ENCODE results near the gene GAS2.

- TF ChIP-seq, protein P1, sequence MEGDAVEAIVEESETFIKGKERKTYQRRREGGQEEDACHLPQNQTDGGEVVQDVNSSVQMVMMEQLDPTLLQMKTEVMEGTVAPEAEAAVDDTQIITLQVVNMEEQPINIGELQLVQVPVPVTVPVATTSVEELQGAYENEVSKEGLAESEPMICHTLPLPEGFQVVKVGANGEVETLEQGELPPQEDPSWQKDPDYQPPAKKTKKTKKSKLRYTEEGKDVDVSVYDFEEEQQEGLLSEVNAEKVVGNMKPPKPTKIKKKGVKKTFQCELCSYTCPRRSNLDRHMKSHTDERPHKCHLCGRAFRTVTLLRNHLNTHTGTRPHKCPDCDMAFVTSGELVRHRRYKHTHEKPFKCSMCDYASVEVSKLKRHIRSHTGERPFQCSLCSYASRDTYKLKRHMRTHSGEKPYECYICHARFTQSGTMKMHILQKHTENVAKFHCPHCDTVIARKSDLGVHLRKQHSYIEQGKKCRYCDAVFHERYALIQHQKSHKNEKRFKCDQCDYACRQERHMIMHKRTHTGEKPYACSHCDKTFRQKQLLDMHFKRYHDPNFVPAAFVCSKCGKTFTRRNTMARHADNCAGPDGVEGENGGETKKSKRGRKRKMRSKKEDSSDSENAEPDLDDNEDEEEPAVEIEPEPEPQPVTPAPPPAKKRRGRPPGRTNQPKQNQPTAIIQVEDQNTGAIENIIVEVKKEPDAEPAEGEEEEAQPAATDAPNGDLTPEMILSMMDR (conservative IDR thresholded peaks at IDR 0.05 in 1 of 2, IDR thresholded peaks at IDR 0.05 in 1 of 2; ENCODE audit: low read depth in 1 of 2, low read length in 2 of 2): no peak
- no peak for TF ChIP-seq EZH2 (IDR thresholded peaks at IDR 0.05; ENCODE audit: low read length, missing control alignments)
Observed at GRCh38 chr11:22707119-22707899, 40.9 kb downstream of the GAS2 start.

Measured in fibroblast of lung (primary cell).